ENCODE measurements around the gene CRABP2. TPM values are rescaled to one million over a fixed set of nuclear protein-coding genes. Genes with fewer than 3 reads are reported as not detected.
A peak's percentile ranks its signal among the peaks of the same experiment; 100 is the strongest.

The CRABP2 gene
- total RNA-seq, 1 experiment from 2014 or later = 1.9 TPM

GRCh38 chr1:156747742-156748669 is 42.6 kb upstream of the CRABP2 start:
- intact Hi-C loops (cut with micrococcal nuclease) = loop anchor here (10.0 kb wide), 1 partner anchor 243 kb away; the partner anchor contains the start of gene MEF2D

GRCh38 chr1:156746728-156747631 is 41.6 kb upstream of the CRABP2 start:
- no peak for TF ChIP-seq CTCF (IDR thresholded peaks at IDR 0.05; ENCODE audit: unreplicated experiment)
- H3K27me3 Mint-ChIP-seq (ENCODE audit: insufficient read depth, unreplicated experiment) = no peaks in the 10 kb centered on the region
- H3K4me1 Mint-ChIP-seq (ENCODE audit: insufficient read depth, unreplicated experiment) = peaks cover 60% of the 10 kb centered on the region
- ChIA-PET POLR2A (interaction anchor here (0.7 to 10.4 kb wide), 9 partner anchors 8 to 246 kb away, joined by 3 to 375 read pairs (median 4); partner anchors contain the start of genes GPATCH4, ISG20L2, MEF2D and METTL25B), CTCF (interaction anchor here (0.5 to 10.3 kb wide), 14 partner anchors 9 to 386 kb away, joined by 3 to 136 read pairs (median 4); partner anchors contain the start of genes ISG20L2 and METTL25B)
- peak; percentile 93 for DNase-seq (ENCODE audit: unreplicated experiment)
- intact Hi-C loops (cut with micrococcal nuclease) = loop anchor here (1.0 to 10.0 kb wide), 2 partner anchors 20 to 242 kb away; partner anchors contain the start of genes MEF2D and PRCC
- BruUV-seq (replicated peaks) = no TSS peak
- peak overlapping the region; percentile 79 for H3K4me3 Mint-ChIP-seq (ENCODE audit: unreplicated experiment)
- peak overlapping the region; percentile 99 for H3K27ac Mint-ChIP-seq (ENCODE audit: low read depth, unreplicated experiment)
- H3K36me3 Mint-ChIP-seq (ENCODE audit: insufficient read depth, unreplicated experiment) = peaks cover 59% of the 10 kb centered on the region
- H3K9me3 Mint-ChIP-seq (ENCODE audit: unreplicated experiment) = no peaks in the 10 kb centered on the region

More at GRCh38 chr1:156747742-156748669, 42.6 kb upstream of the CRABP2 start:
- peak; percentile 61 for DNase-seq (ENCODE audit: unreplicated experiment)
- Mint-ChIP-seq H3K36me3 (ENCODE audit: insufficient read depth, unreplicated experiment) (peaks cover 49% of the 10 kb centered on the region), H3K4me1 (ENCODE audit: insufficient read depth, unreplicated experiment) (peaks cover 61% of the 10 kb centered on the region), H3K9me3 (ENCODE audit: unreplicated experiment) (no peaks in the 10 kb centered on the region), H3K4me3 (ENCODE audit: unreplicated experiment) (peak overlapping the region; percentile 79), H3K27me3 (ENCODE audit: insufficient read depth, unreplicated experiment) (no peaks in the 10 kb centered on the region), H3K27ac (ENCODE audit: low read depth, unreplicated experiment) (peak overlapping the region; percentile 99)
- CTCF ChIA-PET = interaction anchor here (0.6 to 10.3 kb wide), 9 partner anchors 8 to 387 kb away, joined by 3 to 136 read pairs (median 5); partner anchors contain the start of genes ISG20L2 and METTL25B
- POLR2A ChIA-PET = interaction anchor here (0.8 to 10.4 kb wide), 10 partner anchors 9 to 624 kb away, joined by 3 to 375 read pairs (median 4); partner anchors contain the start of genes ISG20L2, MEF2D, METTL25B and PRCC
- TF ChIP-seq CTCF (IDR thresholded peaks at IDR 0.05; ENCODE audit: unreplicated experiment) = no peak
- TSS peak; percentile 31 for BruUV-seq (replicated peaks)

- no TSS peak for BruUV-seq (replicated peaks)
- DNase-seq (ENCODE audit: unreplicated experiment) = no peak
- Mint-ChIP-seq H3K4me3 (ENCODE audit: unreplicated experiment) (peak overlapping the region; percentile 79), H3K9me3 (ENCODE audit: unreplicated experiment) (no peaks in the 10 kb centered on the region), H3K27me3 (ENCODE audit: insufficient read depth, unreplicated experiment) (no peaks in the 10 kb centered on the region), H3K4me1 (ENCODE audit: insufficient read depth, unreplicated experiment) (peaks cover 65% of the 10 kb centered on the region), H3K27ac (ENCODE audit: low read depth, unreplicated experiment) (peak overlapping the region; percentile 99), H3K36me3 (ENCODE audit: insufficient read depth, unreplicated experiment) (peaks cover 66% of the 10 kb centered on the region)
- ChIA-PET POLR2A (interaction anchor here (1.5 to 10.4 kb wide), 3 partner anchors 18 to 62 kb away, joined by 3 to 375 read pairs (median 78); partner anchors contain the start of genes ISG20L2, METTL25B and PRCC), CTCF (interaction anchor here (0.6 to 10.3 kb wide), 5 partner anchors 10 to 137 kb away, joined by 3 to 136 read pairs (median 5); partner anchors contain the start of genes ISG20L2 and METTL25B)
- intact Hi-C loops (cut with micrococcal nuclease) = loop anchor here (1.0 to 10.0 kb wide), 2 partner anchors 21 to 242 kb away; partner anchors contain the start of genes MEF2D and PRCC
- TF ChIP-seq CTCF (IDR thresholded peaks at IDR 0.05; ENCODE audit: unreplicated experiment) = no peak
Measured at GRCh38 chr1:156746406-156746727, 41.0 kb upstream of the CRABP2 start.
